Activated CD4-positive, alpha-beta T cell treated with anti-CD3 and anti-CD28 coated beads, Interleukin-2, amount 50 U/mL, for 16 hours (primary cell): ENCODE data around the gene HBS1L.
A peak's percentile ranks its signal among the peaks of the same experiment; 100 is the strongest.

ENCODE experiments used
- DNase-seq: peaks from one replicate; pipeline ENCODE4 v3.0.0-alpha.2; 2020

HBS1L gene

GRCh38 chr6:134995536-134995935 lies 59.1 kb downstream of the HBS1L start:
- no peak for DNase-seq

- no peak for DNase-seq
Observed at GRCh38 chr6:134994431-134994830, 60.2 kb downstream of the HBS1L start.

GRCh38 chr6:134992155-134992554 lies 62.5 kb downstream of the HBS1L start:
- no peak for DNase-seq

DNA sequence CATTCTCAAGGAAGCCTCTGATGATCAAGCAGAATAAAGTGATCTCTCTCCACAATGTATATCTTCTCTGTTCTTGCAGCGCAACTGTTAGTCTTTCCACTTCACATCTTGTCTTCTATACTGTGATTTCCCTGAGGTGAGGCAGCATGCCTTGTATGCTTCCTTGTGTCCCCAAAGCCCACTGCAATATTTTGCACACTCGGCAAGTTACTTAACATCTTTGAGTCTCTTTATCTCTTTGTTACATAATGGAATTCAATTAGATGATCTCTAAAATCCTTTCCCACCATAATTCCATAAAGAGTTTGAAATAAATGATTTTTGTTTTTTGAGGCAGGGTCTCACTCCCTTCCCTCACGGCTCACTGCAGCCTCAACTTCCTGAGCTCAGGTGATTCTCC lies 64.4 kb downstream of the HBS1L start:
- DNase-seq = no peak

- no peak for DNase-seq
Observed at GRCh38 chr6:134984821-134985220, 69.8 kb downstream of the HBS1L start.

- peak; percentile 56 for DNase-seq
Observed at GRCh38 chr6:134983823-134984222, 70.8 kb downstream of the HBS1L start.

DNA sequence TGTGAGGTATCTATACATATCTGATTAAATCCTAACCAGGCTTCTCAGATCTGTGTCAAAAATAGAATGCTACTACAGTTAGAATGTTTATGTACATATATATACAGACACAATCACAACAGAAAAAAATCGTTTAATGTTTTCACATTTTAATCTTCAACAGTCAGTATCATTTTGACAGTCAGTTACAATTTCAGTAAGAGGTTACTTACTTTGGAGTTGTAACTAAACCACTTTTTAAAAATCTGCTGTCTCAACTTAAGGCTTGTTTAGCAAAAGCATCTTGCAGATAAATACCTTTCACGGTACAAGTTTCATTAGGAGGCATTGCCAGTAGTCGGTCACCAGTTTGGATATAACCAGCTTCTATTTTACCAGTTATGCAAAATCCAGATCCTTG lies 72.5 kb downstream of the HBS1L start:
- peak; percentile 80 for DNase-seq

DNA sequence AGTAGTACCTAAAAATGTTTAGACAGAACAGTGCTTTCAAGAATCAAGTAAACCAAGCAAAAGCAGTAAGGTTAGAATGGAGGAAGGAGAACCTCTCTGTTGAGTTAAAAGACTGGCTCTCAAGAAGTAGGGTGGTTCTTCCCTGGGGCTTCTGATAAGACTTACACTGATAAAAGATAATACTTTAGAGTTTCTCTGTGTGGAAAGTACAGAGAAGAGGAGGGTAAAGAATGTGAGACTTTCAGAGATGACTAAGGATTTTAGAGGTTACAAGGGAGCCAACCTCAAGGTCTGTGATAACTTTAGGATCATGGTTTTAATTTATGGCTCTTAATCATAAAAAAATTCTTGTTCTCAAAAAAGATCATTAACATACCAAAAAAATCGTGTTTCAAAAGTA lies 73.8 kb downstream of the HBS1L start:
- peak; percentile 79 for DNase-seq

GRCh38 chr6:134979142-134979541 lies 75.5 kb downstream of the HBS1L start:
- peak; percentile 96 for DNase-seq

DNA sequence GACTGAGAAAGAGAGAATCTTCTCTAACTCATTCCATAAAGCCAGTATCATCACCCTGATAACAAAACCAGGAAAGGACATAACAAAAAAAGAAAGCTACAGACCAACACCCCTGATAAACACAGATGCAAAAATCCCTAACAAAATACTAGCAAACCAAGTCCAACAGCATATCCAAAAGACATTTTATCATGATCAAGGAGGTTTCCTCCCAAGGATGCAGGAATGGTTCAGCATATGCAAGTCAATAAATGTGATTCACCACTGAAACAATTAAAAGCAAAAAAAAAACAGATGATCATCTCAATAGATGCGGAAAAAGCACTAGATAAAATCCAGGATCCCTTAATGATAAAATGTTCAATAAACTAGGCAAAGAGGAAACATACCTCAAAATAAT lies 80.3 kb downstream of the HBS1L start:
- no peak for DNase-seq

DNA sequence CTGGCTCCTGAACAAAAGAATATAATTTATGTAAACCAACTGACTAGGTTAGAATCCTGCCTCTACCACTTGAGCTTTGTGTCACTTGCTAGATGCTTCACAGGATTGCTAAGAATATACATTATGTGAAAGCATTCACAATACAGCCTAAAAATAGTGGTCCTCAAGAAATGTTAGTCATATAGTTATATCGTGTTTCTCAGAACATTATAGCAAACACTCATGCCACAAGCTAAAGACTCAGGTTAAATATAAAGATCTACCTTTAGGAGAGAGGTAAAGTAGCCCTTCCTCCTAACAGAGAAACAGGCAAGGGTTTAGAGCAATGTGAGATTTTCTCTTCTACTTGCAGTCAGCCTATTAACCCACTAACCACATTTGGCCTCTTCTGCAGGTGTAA lies 86.9 kb downstream of the HBS1L start:
- DNase-seq = no peak

DNA sequence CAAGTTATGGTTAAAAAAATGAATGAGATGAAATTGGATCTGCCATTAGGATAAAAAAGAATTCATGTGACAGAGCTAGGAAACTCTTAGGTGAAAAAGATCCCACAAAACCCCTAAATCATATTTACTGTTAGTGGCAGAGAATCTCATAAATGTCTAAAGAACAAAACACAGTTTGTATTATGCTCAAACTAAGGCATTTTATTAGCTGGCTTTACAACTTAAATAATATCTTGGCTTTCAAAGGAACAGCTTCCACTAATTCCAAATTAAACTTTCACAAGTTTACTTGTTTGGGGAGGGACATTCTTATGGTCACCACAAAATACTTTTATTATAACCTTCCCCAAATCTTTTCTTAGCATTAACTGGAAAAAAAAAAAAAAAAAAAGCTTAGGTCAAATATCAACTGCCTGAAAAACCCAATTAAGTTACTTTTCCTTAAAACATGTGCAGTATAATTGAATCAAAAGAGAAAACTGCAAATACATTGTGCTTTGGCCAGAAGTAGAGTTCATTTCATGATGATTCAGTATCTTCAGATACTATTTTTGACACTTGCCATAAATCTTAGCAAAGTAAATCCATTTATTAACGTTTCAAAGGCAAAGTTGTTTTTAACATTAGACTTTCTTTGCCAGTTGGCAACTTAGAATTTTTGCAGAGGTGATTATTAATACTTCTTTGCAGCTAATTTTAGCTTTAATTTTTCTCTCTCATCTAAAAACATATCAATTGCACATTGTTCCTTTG lies 90.0 kb downstream of the HBS1L start:
- no peak for DNase-seq

DNA sequence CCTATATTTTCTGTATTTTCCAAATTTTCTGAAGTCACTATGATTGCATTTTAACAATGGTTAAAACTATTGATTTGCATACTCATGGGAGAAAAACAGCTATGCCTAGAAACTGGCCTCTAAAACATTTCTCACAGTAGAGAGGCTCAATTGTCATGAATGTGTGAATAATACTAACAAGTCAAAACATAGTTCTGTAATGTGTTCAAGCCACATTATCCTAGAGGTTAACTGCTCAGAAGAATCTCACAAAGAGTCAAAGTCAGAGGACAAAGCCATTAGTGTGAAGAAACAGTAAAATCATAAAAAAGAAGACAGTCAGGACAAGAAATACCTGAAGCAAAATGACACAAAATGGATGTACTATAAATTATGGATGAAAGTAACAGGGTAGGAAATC lies 92.2 kb downstream of the HBS1L start:
- DNase-seq = no peak

DNA sequence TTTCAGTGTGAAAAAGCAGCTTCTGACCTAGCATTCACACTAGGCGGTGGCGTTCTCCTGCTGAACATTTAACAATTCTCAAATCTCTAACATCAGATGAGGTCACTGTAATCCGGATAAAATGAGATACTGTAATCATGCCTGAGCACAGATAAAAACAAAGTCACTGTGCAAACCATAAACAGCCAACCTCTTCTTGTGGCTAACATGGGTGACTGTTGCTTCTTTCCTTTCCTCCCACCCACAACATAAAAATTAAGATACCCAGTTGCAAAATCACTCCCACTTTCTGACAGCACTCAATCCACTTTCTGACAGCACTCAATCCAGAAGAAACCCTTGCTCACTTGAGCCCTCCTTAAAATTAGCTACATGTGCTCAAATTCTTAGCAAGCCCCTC lies 93.3 kb downstream of the HBS1L start:
- DNase-seq = no peak

DNA sequence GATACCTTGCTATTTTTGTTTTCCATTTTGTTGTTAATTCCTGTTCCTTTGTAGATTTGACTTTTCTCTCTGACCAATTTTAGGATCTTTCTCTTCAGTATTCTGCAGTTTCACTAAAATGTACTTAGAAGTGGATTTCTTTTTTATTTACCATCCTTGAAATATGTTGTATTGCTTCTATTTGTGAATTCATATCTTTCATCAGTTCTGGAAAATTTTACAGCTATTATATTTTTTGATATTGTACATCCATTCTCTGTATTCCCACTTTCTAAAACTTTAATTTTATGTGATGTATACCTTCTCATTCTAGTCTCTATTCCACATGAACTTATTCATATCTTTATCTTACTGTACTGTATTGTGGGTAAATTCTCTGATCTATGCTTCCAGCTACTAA lies 95.0 kb downstream of the HBS1L start:
- DNase-seq = no peak

DNA sequence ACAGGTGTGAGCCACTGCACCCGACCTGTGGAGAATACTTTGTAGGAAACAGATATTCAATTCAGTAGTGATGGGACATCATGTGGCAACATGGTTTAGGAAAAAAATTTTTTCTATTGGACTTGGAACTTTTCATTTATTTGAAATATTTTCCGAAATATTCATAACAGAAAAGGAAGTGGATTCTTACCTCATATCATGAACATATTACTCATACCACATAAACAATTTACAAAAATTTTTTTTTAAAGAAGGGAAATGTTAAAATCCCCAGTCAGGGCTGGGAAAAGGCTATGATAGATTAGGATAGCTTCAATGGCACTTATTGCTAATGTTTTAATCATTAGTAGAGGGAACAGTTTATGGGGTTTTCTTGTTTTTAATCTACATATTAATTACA lies 97.9 kb downstream of the HBS1L start:
- DNase-seq = no peak

DNA sequence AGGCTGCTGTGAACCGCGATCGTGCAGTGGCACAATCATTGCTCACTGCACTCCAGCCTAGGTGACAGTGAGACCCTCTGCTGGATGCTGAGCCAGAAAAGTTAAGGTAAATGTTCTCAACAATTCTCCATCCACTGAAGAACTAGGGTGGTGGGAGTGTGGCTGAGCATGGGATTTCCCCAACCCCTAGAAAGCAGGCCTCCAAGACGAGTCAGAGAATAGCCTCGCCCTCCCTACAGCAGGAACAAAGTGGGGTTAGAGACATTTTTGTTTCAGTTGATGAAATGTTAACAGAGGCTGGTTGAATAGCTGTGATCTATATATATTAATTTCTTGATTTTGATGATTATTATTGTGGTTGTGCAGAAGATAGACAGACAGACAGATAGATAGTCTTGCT lies 98.6 kb downstream of the HBS1L start:
- no peak for DNase-seq

- no peak for DNase-seq
Observed at GRCh38 chr6:134954272-134955000, 100.2 kb downstream of the HBS1L start.

- no peak for DNase-seq
Observed at GRCh38 chr6:134951494-134952263, 102.9 kb downstream of the HBS1L start.

GRCh38 chr6:134950482-134950881 lies 104.1 kb downstream of the HBS1L start:
- no peak for DNase-seq

GRCh38 chr6:134949927-134950326 lies 104.7 kb downstream of the HBS1L start, which contains the start of gene ALDH8A1:
Gene ALDH8A1, minus strand, starts transcription at chr6:134950101. Its CDS starts 48 bp downstream, at chr6:134950053.
- DNase-seq = no peak

DNA sequence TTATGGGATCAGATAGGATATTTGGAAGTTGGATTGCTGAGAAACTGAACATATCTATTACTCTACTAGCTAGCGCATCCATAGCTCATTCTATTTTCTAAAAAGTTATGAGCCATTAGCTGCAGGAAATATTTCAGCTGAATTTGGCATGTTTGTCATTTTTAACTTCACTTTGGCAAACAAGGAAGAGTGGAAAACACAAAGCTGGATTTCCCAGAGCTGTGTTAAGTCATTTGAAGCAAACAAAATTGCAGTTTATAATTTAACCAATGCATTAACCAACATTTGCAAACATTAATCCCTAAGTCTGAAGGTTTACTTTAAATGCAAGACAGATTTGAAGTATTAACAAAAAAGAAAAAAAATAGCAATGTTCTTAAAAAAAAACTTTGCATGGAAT lies 105.9 kb downstream of the HBS1L start:
- DNase-seq = no peak

- DNase-seq = no peak
Observed at GRCh38 chr6:134948142-134948541, 106.5 kb downstream of the HBS1L start.

DNA sequence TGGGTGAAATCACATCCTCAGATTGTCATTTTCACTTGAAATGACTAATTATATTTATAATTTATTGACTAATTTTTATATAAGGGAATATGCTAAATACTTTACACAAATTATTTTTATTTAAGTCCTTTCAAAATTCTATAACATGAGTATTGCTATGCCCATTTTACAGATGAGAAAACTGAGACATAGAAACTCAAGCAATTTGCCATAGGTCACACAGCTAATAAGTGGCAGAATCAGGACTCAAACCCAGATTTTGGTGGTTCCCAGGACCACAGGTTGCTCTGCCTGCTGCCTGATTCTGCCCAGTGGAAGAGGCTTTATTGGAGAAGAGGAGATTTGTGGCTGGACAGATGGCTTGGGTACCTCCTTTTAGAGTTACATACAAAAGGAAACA lies 109.6 kb downstream of the HBS1L start:
- DNase-seq = no peak
